Measurements from ENCODE around the gene ANKRD30B. TPM values are rescaled to one million over a fixed set of nuclear protein-coding genes. Genes with fewer than 3 reads are reported as not detected.
"Not testable (repeated sequence)": the region's sequence is repeated elsewhere in the genome, so short reads cannot be mapped to it uniquely, and the experiment has no call there.

The ANKRD30B gene
- total and polyA plus RNA-seq, 2 of the 4 experiments (the other 2 are of a cell fraction): not detected

- H3K27me3 ChIP-seq (ENCODE audit: control insufficient read depth, insufficient read depth, low read length); H3K4me3 ChIP-seq (ENCODE audit: insufficient read depth, low read depth, low read length); H2BK15ac ChIP-seq (ENCODE audit: low read depth, low read length); H3K27ac ChIP-seq (ENCODE audit: insufficient read depth, low read length); H4K5ac ChIP-seq (ENCODE audit: low read depth, low read length); H3K79me1 ChIP-seq (ENCODE audit: low read depth in 1 of 2, low read length in 2 of 2); H3K4me2 ChIP-seq (ENCODE audit: low read depth, low read length); CTCF ChIA-PET; H2BK5ac ChIP-seq (ENCODE audit: low read depth, low read length, poor library complexity, severe bottlenecking); H3K36me3 ChIP-seq (ENCODE audit: control insufficient read depth, insufficient read depth, low read length); H2AFZ ChIP-seq (replicated peaks; ENCODE audit: low read length, poor library complexity); H4K91ac ChIP-seq (ENCODE audit: insufficient read depth, low read depth, low read length); H2BK120ac ChIP-seq (ENCODE audit: low read depth, low read length); dilution Hi-C loops (cut with HindIII; ENCODE audit: low sequenced_read_pairs, unreplicated experiment); H2BK20ac ChIP-seq (ENCODE audit: low read depth, low read length); H3K14ac ChIP-seq (replicated peaks; ENCODE audit: low read depth, low read length); H3K23ac ChIP-seq (ENCODE audit: low read depth, low read length); H2AK9ac ChIP-seq (replicated peaks; ENCODE audit: low read depth, low read length, poor library complexity); H4K8ac ChIP-seq (ENCODE audit: low read depth in 2 of 2, low read length in 2 of 2); BruUV-seq (replicated peaks); H3K9me3 ChIP-seq (ENCODE audit: control insufficient read depth, insufficient read depth, low read length); H2AK5ac ChIP-seq (ENCODE audit: low read depth, low read length); H3K18ac ChIP-seq (ENCODE audit: low read depth, low read length); H3K4ac ChIP-seq (ENCODE audit: low read depth, low read length); in situ Hi-C loops (cut with MboI; ENCODE audit: low sequenced_read_pairs); H3K56ac ChIP-seq (ENCODE audit: extremely low read depth, insufficient read depth, low read length); H3K9me1 ChIP-seq (ENCODE audit: insufficient read depth, low read length); POLR2A ChIA-PET (ENCODE audit: unreplicated experiment); H3K4me1 ChIP-seq (ENCODE audit: control insufficient read depth, insufficient read depth, low read length); intact Hi-C loops (cut with micrococcal nuclease); ATAC-seq (ENCODE audit: low read depth); H3K9ac ChIP-seq (ENCODE audit: low read depth, low read length); DNase-seq; H4K20me1 ChIP-seq (ENCODE audit: insufficient read depth, low read length): not testable (repeated sequence)
- no CpG with 5 or more reads among the region's 7 CpGs for WGBS, 2 experiments (ENCODE audit: extremely low coverage in 2 of 2, insufficient read length in 1 of 2)
Measured at GRCh38 chr18:14701286-14702040, 46.5 kb upstream of the ANKRD30B start.

DNA sequence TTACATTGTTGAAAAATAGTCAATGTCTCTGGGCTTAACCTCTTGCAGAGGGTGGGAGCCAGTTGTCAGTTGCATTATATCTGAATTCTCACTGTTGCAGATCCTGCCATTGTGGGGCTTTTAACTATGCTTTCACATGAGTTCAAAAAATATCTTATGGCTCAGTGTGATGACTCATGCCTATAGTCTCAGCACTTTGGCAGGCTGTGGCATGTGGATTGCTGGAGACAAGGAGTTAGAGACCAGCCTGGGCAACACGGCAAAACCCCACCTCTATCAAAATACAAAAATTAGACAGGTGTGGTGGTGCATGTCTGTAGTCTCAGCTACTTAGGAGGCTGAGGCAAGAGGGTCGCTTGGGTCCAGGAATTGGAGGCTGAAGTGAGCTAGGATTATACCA is 38.2 kb upstream of the ANKRD30B start:
- H3K4me2 ChIP-seq (ENCODE audit: low read depth, low read length); H4K20me1 ChIP-seq (ENCODE audit: insufficient read depth, low read length); H3K56ac ChIP-seq (ENCODE audit: extremely low read depth, insufficient read depth, low read length); H3K9me3 ChIP-seq (ENCODE audit: control insufficient read depth, insufficient read depth, low read length); DNase-seq; H3K9ac ChIP-seq (ENCODE audit: low read depth, low read length); H2BK5ac ChIP-seq (ENCODE audit: low read depth, low read length, poor library complexity, severe bottlenecking); H3K4me3 ChIP-seq (ENCODE audit: insufficient read depth, low read depth, low read length); H2BK120ac ChIP-seq (ENCODE audit: low read depth, low read length); in situ Hi-C loops (cut with MboI; ENCODE audit: low sequenced_read_pairs); H3K9me1 ChIP-seq (ENCODE audit: insufficient read depth, low read length); dilution Hi-C loops (cut with HindIII; ENCODE audit: low sequenced_read_pairs, unreplicated experiment); H3K14ac ChIP-seq (replicated peaks; ENCODE audit: low read depth, low read length); H3K27me3 ChIP-seq (ENCODE audit: control insufficient read depth, insufficient read depth, low read length); H3K79me1 ChIP-seq (ENCODE audit: low read depth in 1 of 2, low read length in 2 of 2); H3K18ac ChIP-seq (ENCODE audit: low read depth, low read length); H2AK9ac ChIP-seq (replicated peaks; ENCODE audit: low read depth, low read length, poor library complexity); H4K8ac ChIP-seq (ENCODE audit: low read depth in 2 of 2, low read length in 2 of 2); ATAC-seq (ENCODE audit: low read depth); BruUV-seq (replicated peaks); intact Hi-C loops (cut with micrococcal nuclease); H3K36me3 ChIP-seq (ENCODE audit: control insufficient read depth, insufficient read depth, low read length); H2AFZ ChIP-seq (replicated peaks; ENCODE audit: low read length, poor library complexity); H2AK5ac ChIP-seq (ENCODE audit: low read depth, low read length); H3K27ac ChIP-seq (ENCODE audit: insufficient read depth, low read length); H2BK20ac ChIP-seq (ENCODE audit: low read depth, low read length); CTCF ChIA-PET; H4K5ac ChIP-seq (ENCODE audit: low read depth, low read length); POLR2A ChIA-PET (ENCODE audit: unreplicated experiment); H3K23ac ChIP-seq (ENCODE audit: low read depth, low read length); H2BK15ac ChIP-seq (ENCODE audit: low read depth, low read length); H4K91ac ChIP-seq (ENCODE audit: insufficient read depth, low read depth, low read length); H3K4ac ChIP-seq (ENCODE audit: low read depth, low read length); H3K4me1 ChIP-seq (ENCODE audit: control insufficient read depth, insufficient read depth, low read length): not testable (repeated sequence)
- no CpG with 5 or more reads among the region's 2 CpGs for WGBS, 2 experiments (ENCODE audit: extremely low coverage in 2 of 2, insufficient read length in 1 of 2)
